HepG2 (cell line): ENCODE results near the gene ANLN. TPM values are rescaled to one million over a fixed set of nuclear protein-coding genes. Genes with fewer than 3 reads are reported as not detected.
A peak's percentile ranks its signal among the peaks of the same experiment; 100 is the strongest.

Source experiments
- ADNP ChIP-seq: sonication (generic); formaldehyde crosslinking; IDR thresholded peaks from 2 replicates; pipeline ENCODE4 v1.4.0; 2020; ENCODE audit warnings: missing genetic modification reagents
- ELF1 ChIP-seq: sonication (generic); formaldehyde crosslinking; IDR thresholded peaks from 2 replicates; pipeline ENCODE4 v1.4.0; 2020; ENCODE audit warnings: missing genetic modification reagents
- MIER2 ChIP-seq: IDR thresholded peaks from 2 replicates; pipeline ENCODE4 v1.6.1; 2016; ENCODE audit warnings: missing biosample characterization, missing genetic modification reagents
- NFKBIZ ChIP-seq: IDR thresholded peaks from 2 replicates; pipeline ENCODE4 v1.6.1; 2018; ENCODE audit warnings: missing genetic modification reagents, missing compliant biosample characterization
- PAF1 ChIP-seq: IDR thresholded peaks from 2 replicates; pipeline ENCODE4 v1.6.1; 2016; ENCODE audit warnings: missing genetic modification reagents, missing compliant biosample characterization
- SMAD1 ChIP-seq: sonication (generic); formaldehyde crosslinking; IDR thresholded peaks from 2 replicates; pipeline ENCODE4 v1.4.0; 2020; ENCODE audit warnings: missing genetic modification reagents, low read depth, mild to moderate bottlenecking, borderline replicate concordance
- TAF1 ChIP-seq: sonication (generic); formaldehyde crosslinking; IDR thresholded peaks from 2 replicates; pipeline ENCODE4 v1.4.0; 2020; ENCODE audit warnings: missing genetic modification reagents
- TGIF2 ChIP-seq: IDR thresholded peaks from 2 replicates; pipeline ENCODE4 v1.6.1; 2016; ENCODE audit warnings: control low read depth, missing compliant biosample characterization
- TOE1 ChIP-seq: sonication (generic); formaldehyde crosslinking; IDR thresholded peaks from 2 replicates; pipeline ENCODE4 v1.4.0; 2020; ENCODE audit warnings: mild to moderate bottlenecking, missing genetic modification reagents
- ZNF253 ChIP-seq: sonication (generic); formaldehyde crosslinking; IDR thresholded peaks from 2 replicates; pipeline ENCODE4 v1.8.0; 2022; ENCODE audit warnings: mild to moderate bottlenecking, missing genetic modification reagents, borderline replicate concordance
- ZNF570 ChIP-seq: sonication (generic); formaldehyde crosslinking; IDR thresholded peaks from 2 replicates; pipeline ENCODE4 v1.4.0; 2020; ENCODE audit warnings: mild to moderate bottlenecking, missing genetic modification reagents, borderline replicate concordance
- ZNF781 ChIP-seq: sonication (generic); formaldehyde crosslinking; IDR thresholded peaks from 2 replicates; pipeline ENCODE4 v1.5.1; 2020; ENCODE audit warnings: borderline replicate concordance, mild to moderate bottlenecking, missing genetic modification reagents; ENCODE audit errors: not compliant biosample characterization
- ZXDC ChIP-seq: sonication (generic); formaldehyde crosslinking; IDR thresholded peaks from 2 replicates; pipeline ENCODE4 v1.5.0; 2020; ENCODE audit warnings: mild to moderate bottlenecking, missing genetic modification reagents
- polyA plus RNA-seq, 8 experiments: library from polyadenylated mRNA; depleted of rRNA in 3 of 8; stranded (reverse) in 7 of 8; unstranded in 1 of 8; fragments of >200 nt; fragmentation: Illumina TruSeq in 4 of 8; extraction: Trizol in 4 of 8; gene quantifications; 2 replicates each; pipeline versions ENCODE4 v1.2.1 to v1.2.3, GENCODE V29; 2011 to 2016; ENCODE audit warnings: low read depth in 4 of 8, missing spikeins in 1 of 8, mixed read lengths in 1 of 8; ENCODE audit not compliant: insufficient read depth in 1 of 8
- total RNA-seq, 5 experiments: library from RNA; depleted of rRNA; stranded (reverse); fragments of >200 nt; fragmentation: Illumina TruSeq; extraction: Trizol; gene quantifications; 2 replicates each; pipeline ENCODE4 v1.2.3, GENCODE V29; 2016; ENCODE audit warnings: low read depth in 1 of 5
- TF ChIP-seq, protein P1 (sequence below): fragments of 450-650 bp; IDR thresholded peaks from 2 replicates; pipeline ENCODE4 v1.6.1; 2017
- TF ChIP-seq, protein P2 (sequence below): IDR thresholded peaks from 2 replicates; pipeline ENCODE4 v1.6.1; 2012; ENCODE audit warnings: low read depth, low read length, improper control_type of control experiment
- TF ChIP-seq, protein P3 (sequence below): sonication (generic); formaldehyde crosslinking; IDR thresholded peaks from 2 replicates; pipeline ENCODE4 v1.8.1; 2023; ENCODE audit warnings: mild to moderate bottlenecking, missing genetic modification reagents, borderline replicate concordance
- TF ChIP-seq, protein P4 (sequence below): sonication (generic); formaldehyde crosslinking; IDR thresholded peaks from 2 replicates; pipeline ENCODE4 v1.9.0; 2021; ENCODE audit warnings: missing genetic modification reagents, borderline replicate concordance
- TF ChIP-seq, protein P5 (sequence below): IDR thresholded peaks from 2 replicates; pipeline ENCODE4 v1.6.1; 2016; ENCODE audit warnings: missing biosample characterization, missing genetic modification reagents, low read depth

ANLN gene
- total and polyA plus RNA-seq, 2 of the 13 experiments (the other 11 are each of a cell fraction or from before 2014, with no cell fraction given) = 20.0 to 72.0 TPM

DNA sequence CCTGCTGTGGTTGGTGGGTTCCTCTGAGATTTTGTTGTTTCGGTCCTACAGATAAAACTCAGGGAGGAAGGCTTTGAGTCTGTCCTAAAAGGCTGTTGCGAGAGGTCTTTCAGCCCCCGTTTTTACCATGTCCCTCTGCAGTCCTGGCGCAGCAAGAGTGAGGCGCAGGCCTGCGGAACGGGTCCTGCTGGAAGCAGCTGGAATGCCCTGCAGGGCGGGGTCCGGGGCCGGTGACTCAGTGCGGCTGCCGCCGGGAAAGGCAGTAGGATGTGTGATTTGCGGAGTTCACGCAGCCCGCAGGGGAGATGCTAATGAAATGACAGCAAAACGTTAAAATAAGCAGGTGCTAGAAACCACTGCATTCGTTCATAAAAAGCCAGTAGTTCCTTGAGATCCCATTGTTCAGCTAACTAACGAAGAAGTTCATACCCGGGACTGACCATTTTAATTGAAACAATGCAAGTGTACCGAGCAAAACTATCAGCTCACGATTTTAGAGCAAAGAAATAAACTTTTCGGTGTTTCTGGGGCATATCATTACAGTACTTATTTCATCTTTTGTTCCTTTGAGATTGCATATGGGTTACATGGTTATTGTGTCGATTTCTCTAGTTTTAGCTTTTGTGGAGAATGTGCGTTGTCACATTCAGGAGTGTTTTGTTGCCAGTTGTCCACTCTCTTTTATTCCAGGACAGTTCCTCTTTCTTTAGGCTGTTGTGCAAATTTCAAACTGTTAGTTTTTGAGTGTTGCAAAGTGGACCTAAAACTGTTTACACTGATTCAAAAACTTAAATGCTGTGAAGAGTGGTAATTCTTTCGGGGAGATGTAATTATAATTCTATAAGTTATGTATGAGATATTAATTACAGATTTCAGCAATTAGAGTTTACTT is 783 bp downstream of the ANLN start (continued):
- TF ChIP-seq MIER2 (CRISPR knock-in tag) (no peak), ADNP (CRISPR knock-in tag) (no peak), PAF1 (CRISPR knock-in tag) (no peak), ZNF781 (CRISPR knock-in tag) (no peak), TGIF2 (peak; percentile 36; the same call in 1 of the 2 replicates), TAF1 (CRISPR knock-in tag) (peak; percentile 53; the same call in 1 of the 2 replicates), ZXDC (no peak), ZNF570 (CRISPR knock-in tag) (no peak), ELF1 (CRISPR knock-in tag) (no peak), ZNF253 (CRISPR knock-in tag) (no peak), NFKBIZ (no peak), TOE1 (CRISPR knock-in tag) (0 out of 2 replicates have a peak, but pooled peaks have one; percentile 16), SMAD1 (CRISPR knock-in tag) (no peak)
- TF ChIP-seq, protein P1, sequence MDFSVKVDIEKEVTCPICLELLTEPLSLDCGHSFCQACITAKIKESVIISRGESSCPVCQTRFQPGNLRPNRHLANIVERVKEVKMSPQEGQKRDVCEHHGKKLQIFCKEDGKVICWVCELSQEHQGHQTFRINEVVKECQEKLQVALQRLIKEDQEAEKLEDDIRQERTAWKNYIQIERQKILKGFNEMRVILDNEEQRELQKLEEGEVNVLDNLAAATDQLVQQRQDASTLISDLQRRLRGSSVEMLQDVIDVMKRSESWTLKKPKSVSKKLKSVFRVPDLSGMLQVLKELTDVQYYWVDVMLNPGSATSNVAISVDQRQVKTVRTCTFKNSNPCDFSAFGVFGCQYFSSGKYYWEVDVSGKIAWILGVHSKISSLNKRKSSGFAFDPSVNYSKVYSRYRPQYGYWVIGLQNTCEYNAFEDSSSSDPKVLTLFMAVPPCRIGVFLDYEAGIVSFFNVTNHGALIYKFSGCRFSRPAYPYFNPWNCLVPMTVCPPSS = no peak
- TF ChIP-seq, protein P2, sequence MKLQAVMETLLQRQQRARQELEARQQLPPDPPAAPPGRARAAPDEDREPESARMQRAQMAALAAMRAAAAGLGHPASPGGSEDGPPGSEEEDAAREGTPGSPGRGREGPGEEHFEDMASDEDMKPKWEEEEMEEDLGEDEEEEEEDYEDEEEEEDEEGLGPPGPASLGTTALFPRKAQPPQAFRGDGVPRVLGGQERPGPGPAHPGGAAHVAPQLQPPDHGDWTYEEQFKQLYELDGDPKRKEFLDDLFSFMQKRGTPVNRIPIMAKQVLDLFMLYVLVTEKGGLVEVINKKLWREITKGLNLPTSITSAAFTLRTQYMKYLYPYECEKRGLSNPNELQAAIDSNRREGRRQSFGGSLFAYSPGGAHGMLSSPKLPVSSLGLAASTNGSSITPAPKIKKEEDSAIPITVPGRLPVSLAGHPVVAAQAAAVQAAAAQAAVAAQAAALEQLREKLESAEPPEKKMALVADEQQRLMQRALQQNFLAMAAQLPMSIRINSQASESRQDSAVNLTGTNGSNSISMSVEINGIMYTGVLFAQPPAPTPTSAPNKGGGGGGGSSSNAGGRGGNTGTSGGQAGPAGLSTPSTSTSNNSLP = no peak
- TF ChIP-seq, protein P3, sequence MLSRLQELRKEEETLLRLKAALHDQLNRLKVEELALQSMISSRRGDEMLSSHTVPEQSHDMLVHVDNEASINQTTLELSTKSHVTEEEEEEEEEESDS (CRISPR knock-in tag) = no peak
- TF ChIP-seq, protein P4, sequence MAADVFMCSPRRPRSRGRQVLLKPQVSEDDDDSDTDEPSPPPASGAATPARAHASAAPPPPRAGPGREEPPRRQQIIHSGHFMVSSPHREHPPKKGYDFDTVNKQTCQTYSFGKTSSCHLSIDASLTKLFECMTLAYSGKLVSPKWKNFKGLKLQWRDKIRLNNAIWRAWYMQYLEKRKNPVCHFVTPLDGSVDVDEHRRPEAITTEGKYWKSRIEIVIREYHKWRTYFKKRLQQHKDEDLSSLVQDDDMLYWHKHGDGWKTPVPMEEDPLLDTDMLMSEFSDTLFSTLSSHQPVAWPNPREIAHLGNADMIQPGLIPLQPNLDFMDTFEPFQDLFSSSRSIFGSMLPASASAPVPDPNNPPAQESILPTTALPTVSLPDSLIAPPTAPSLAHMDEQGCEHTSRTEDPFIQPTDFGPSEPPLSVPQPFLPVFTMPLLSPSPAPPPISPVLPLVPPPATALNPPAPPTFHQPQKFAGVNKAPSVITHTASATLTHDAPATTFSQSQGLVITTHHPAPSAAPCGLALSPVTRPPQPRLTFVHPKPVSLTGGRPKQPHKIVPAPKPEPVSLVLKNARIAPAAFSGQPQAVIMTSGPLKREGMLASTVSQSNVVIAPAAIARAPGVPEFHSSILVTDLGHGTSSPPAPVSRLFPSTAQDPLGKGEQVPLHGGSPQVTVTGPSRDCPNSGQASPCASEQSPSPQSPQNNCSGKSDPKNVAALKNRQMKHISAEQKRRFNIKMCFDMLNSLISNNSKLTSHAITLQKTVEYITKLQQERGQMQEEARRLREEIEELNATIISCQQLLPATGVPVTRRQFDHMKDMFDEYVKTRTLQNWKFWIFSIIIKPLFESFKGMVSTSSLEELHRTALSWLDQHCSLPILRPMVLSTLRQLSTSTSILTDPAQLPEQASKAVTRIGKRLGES (CRISPR knock-in tag) = no peak
- TF ChIP-seq, protein P5, sequence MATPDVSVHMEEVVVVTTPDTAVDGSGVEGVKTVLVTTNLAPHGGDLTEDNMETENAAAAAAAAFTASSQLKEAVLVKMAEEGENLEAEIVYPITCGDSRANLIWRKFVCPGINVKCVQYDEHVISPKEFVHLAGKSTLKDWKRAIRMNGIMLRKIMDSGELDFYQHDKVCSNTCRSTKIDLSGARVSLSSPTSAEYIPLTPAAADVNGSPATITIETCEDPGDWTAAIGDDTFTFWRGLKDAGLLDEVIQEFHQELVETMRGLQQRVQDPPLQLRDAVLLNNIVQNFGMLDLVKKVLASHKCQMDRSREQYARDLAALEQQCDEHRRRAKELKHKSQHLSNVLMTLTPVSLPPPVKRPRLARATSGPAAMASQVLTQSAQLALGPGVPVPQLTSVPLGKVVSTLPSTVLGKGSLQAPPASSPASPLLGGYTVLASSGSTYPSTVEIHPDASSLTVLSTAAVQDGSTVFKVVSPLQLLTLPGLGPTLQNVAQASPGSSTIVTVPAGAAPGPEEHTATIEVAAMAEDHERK (CRISPR knock-in tag) = no peak
